ENCODE measurements around the gene PRKG1.

GRCh38 chr10:51574248-51575048, 500.2 kb downstream of the PRKG1 start:
- no peak for TF ChIP-seq TAF1 (IDR thresholded peaks at IDR 0.05; ENCODE audit: low read depth, low read length)
- TF ChIP-seq POLR2AphosphoS5 (IDR thresholded peaks at IDR 0.05; ENCODE audit: low read depth, low read length), result no peak

All from GM12891 (cell line).